GM21737 (cell line): Measurements from ENCODE around the gene MACROD2.
A peak's percentile ranks its signal among the peaks of the same experiment; 100 is the strongest.
"Not testable (repeated sequence)": the region's sequence is repeated elsewhere in the genome, so short reads cannot be mapped to it uniquely, and the experiment has no call there.

Experiments
- ATAC-seq: cut with Tn5 transposase; IDR thresholded peaks from one replicate; pipeline ENCODE4 v1.9.1; 2021; ENCODE audit warnings: mild to moderate bottlenecking, moderate library complexity; ENCODE audit not compliant: unreplicated experiment

The MACROD2 gene

GRCh38 chr20:15185322-15185721 lies 1190.0 kb downstream of the MACROD2 start:
- ATAC-seq: no peak

- no peak for ATAC-seq
These were observed 1190.6 kb downstream of the MACROD2 start for GRCh38 chr20:15185913-15186312.

GRCh38 chr20:15187612-15188011 lies 1192.3 kb downstream of the MACROD2 start:
- ATAC-seq: no peak

GRCh38 chr20:15188415-15188814 lies 1193.1 kb downstream of the MACROD2 start:
- ATAC-seq: no peak

- ATAC-seq: no peak
These were observed 1195.9 kb downstream of the MACROD2 start for GRCh38 chr20:15191082-15191723.

GRCh38 chr20:15195378-15195777 lies 1200.1 kb downstream of the MACROD2 start:
- no peak for ATAC-seq

GRCh38 chr20:15196547-15197255 lies 1201.4 kb downstream of the MACROD2 start:
- no peak for ATAC-seq

GRCh38 chr20:15198017-15198416 lies 1202.7 kb downstream of the MACROD2 start:
- ATAC-seq: not testable (repeated sequence)

- ATAC-seq: peak; percentile 37
These were observed 1204.4 kb downstream of the MACROD2 start for GRCh38 chr20:15199698-15200097.

GRCh38 chr20:15200147-15200565 lies 1204.8 kb downstream of the MACROD2 start:
- ATAC-seq: peak; percentile 86

GRCh38 chr20:15201602-15202001 lies 1206.3 kb downstream of the MACROD2 start:
- no peak for ATAC-seq

GRCh38 chr20:15204234-15204633 lies 1208.9 kb downstream of the MACROD2 start:
- ATAC-seq: no peak

GRCh38 chr20:15205028-15205427 lies 1209.7 kb downstream of the MACROD2 start:
- no peak for ATAC-seq

- no peak for ATAC-seq
These were observed 1210.4 kb downstream of the MACROD2 start for GRCh38 chr20:15205719-15206118.

- ATAC-seq: no peak
These were observed 1214.2 kb downstream of the MACROD2 start for GRCh38 chr20:15209537-15209936.

GRCh38 chr20:15214051-15214450 lies 1218.7 kb downstream of the MACROD2 start:
- no peak for ATAC-seq

GRCh38 chr20:15220009-15220656 lies 1224.8 kb downstream of the MACROD2 start:
- no peak for ATAC-seq

GRCh38 chr20:15220778-15221565 lies 1225.7 kb downstream of the MACROD2 start:
- ATAC-seq: no peak

- no peak for ATAC-seq
These were observed 1227.4 kb downstream of the MACROD2 start for GRCh38 chr20:15222502-15223330.

- no peak for ATAC-seq
These were observed 1228.9 kb downstream of the MACROD2 start for GRCh38 chr20:15224199-15224598.
